Measurements from ENCODE around the gene COL18A1. TPM values are rescaled to one million over a fixed set of nuclear protein-coding genes. Genes with fewer than 3 reads are reported as not detected.

Gene COL18A1
- total RNA-seq, 4 donors from 2014 or later, result 19.3 to 121 (median 23.3) TPM

GRCh38 chr21:45390121-45390751 lies 14.7 kb upstream of the COL18A1 start:
- WGBS, 2 donors (ENCODE audit: low coverage in 1 of 2), result 85% methylated on average over 27 of the region's 28 CpGs; no CpG with 5 or more reads in 1 of the 2 donors
- Histone ChIP-seq H3K27ac (no peak overlapping the region), H3K27me3 (no peaks in the 10 kb centered on the region), H3K9me3 (no peaks in the 10 kb centered on the region), H3K36me3 (no peaks in the 10 kb centered on the region), H3K4me1 (peaks cover 0 to 7% (median 6%) of the 10 kb centered on the region in 4 donors), H3K4me3 (no peak overlapping the region)
- no peak for TF ChIP-seq EP300 (IDR thresholded peaks at IDR 0.05; ENCODE audit: low read depth)
- TF ChIP-seq POLR2AphosphoS5 (IDR thresholded peaks at IDR 0.05), result no peak
- no peak for TF ChIP-seq POLR2A (IDR thresholded peaks at IDR 0.05)
- no peak for TF ChIP-seq CTCF (IDR thresholded peaks at IDR 0.05)
- no peak for DNase-seq
- intact Hi-C loops (cut with DNase I; ENCODE audit: low total_unique reads) (no loop called here), in situ Hi-C loops (cut with MboI; ENCODE audit: low pct_ligation_motif_present in 1 of 4, low pct_unique_long_range_greater_than_20kb in 1 of 4, low sequenced_read_pairs in 3 of 4) (no loop called here)

- WGBS, 2 donors (ENCODE audit: low coverage in 1 of 2), result 78 to 90% methylated on average over 4 to 27 of the region's 32 CpGs
- no peak for TF ChIP-seq CTCF (IDR thresholded peaks at IDR 0.05)
- TF ChIP-seq POLR2AphosphoS5 (IDR thresholded peaks at IDR 0.05), result no peak
- no peak for TF ChIP-seq EP300 (IDR thresholded peaks at IDR 0.05; ENCODE audit: low read depth)
- TF ChIP-seq POLR2A (IDR thresholded peaks at IDR 0.05), result no peak
- intact Hi-C loops (cut with DNase I; ENCODE audit: low total_unique reads), result no loop called here
Observed at GRCh38 chr21:45390831-45391742, 13.9 kb upstream of the COL18A1 start.

GRCh38 chr21:45391743-45392572 lies 13.0 kb upstream of the COL18A1 start:
- no peak overlapping the region for H3K27ac ChIP-seq
- H3K9me3 ChIP-seq, result no peaks in the 10 kb centered on the region
- in situ Hi-C loops (cut with MboI; ENCODE audit: low pct_ligation_motif_present in 1 of 4, low pct_unique_long_range_greater_than_20kb in 1 of 4, low sequenced_read_pairs in 3 of 4), result no loop called here
- H3K36me3 ChIP-seq, result no peaks in the 10 kb centered on the region
- no peaks in the 10 kb centered on the region for H3K27me3 ChIP-seq
- intact Hi-C loops (cut with DNase I; ENCODE audit: low total_unique reads), result no loop called here
- DNase-seq, result no peak
- no peak overlapping the region for H3K4me3 ChIP-seq
- TF ChIP-seq EP300 (IDR thresholded peaks at IDR 0.05; ENCODE audit: low read depth), result no peak
- no peak for TF ChIP-seq CTCF (IDR thresholded peaks at IDR 0.05)
- TF ChIP-seq POLR2A (IDR thresholded peaks at IDR 0.05), result no peak
- WGBS, 2 donors (ENCODE audit: low coverage in 1 of 2), result 82 to 92% methylated on average over 4 to 24 of the region's 24 CpGs
- peaks cover 0 to 4% (median 0%) of the 10 kb centered on the region in 4 donors for H3K4me1 ChIP-seq

More at GRCh38 chr21:45390831-45391742, 13.9 kb upstream of the COL18A1 start:
- no peak for DNase-seq
- H3K9me3 ChIP-seq, result no peaks in the 10 kb centered on the region
- H3K27ac ChIP-seq, result no peak overlapping the region
- peaks cover 0 to 7% (median 6%) of the 10 kb centered on the region in 4 donors for H3K4me1 ChIP-seq
- H3K4me3 ChIP-seq, result no peak overlapping the region
- in situ Hi-C loops (cut with MboI; ENCODE audit: low pct_ligation_motif_present in 1 of 4, low pct_unique_long_range_greater_than_20kb in 1 of 4, low sequenced_read_pairs in 3 of 4), result no loop called here
- no peaks in the 10 kb centered on the region for H3K27me3 ChIP-seq
- no peaks in the 10 kb centered on the region for H3K36me3 ChIP-seq

- H3K4me3 ChIP-seq, result no peak overlapping the region
- no peaks in the 10 kb centered on the region for H3K9me3 ChIP-seq
- H3K27ac ChIP-seq, result no peak overlapping the region
- DNase-seq, result no peak
- intact Hi-C loops (cut with DNase I; ENCODE audit: low total_unique reads), result no loop called here
- in situ Hi-C loops (cut with MboI; ENCODE audit: low pct_ligation_motif_present in 1 of 4, low pct_unique_long_range_greater_than_20kb in 1 of 4, low sequenced_read_pairs in 3 of 4), result no loop called here
- no peaks in the 10 kb centered on the region for H3K27me3 ChIP-seq
- no peaks in the 10 kb centered on the region for H3K4me1 ChIP-seq
- TF ChIP-seq EP300 (IDR thresholded peaks at IDR 0.05; ENCODE audit: low read depth) (no peak), POLR2A (IDR thresholded peaks at IDR 0.05) (no peak), CTCF (IDR thresholded peaks at IDR 0.05) (no peak), POLR2AphosphoS5 (IDR thresholded peaks at IDR 0.05) (no peak)
- no peaks in the 10 kb centered on the region for H3K36me3 ChIP-seq
- whole genome bisulfite sequencing, 2 donors (ENCODE audit: low coverage in 1 of 2), result 84 to 93% methylated on average over 3 to 11 of the region's 14 CpGs
Observed at GRCh38 chr21:45392573-45392971, 12.4 kb upstream of the COL18A1 start.

All from transverse colon (tissue), 4 donors.